ENCODE results near the gene KIAA2012. TPM values are rescaled to one million over a fixed set of nuclear protein-coding genes. Genes with fewer than 3 reads are reported as not detected.

The KIAA2012 gene
- polyA plus RNA-seq, 1 donor (not counting 4 experiments of a cell fraction or from before 2014, with no cell fraction given) = not detected

- Histone ChIP-seq H4K20me1 (ENCODE audit: control insufficient read depth, extremely low read depth, insufficient read depth, low read length) (no peaks in the 10 kb centered on the region), H3K4me2 (ENCODE audit: control insufficient read depth, extremely low read depth, insufficient read depth, low read depth, low read length) (no peak overlapping the region), H3K4me1 (ENCODE audit: control insufficient read depth, extremely low read depth, insufficient read depth, low read length) (no peaks in the 10 kb centered on the region), H3K27me3 (ENCODE audit: control insufficient read depth, extremely low read depth, insufficient read depth, low read length) (no peaks in the 10 kb centered on the region), H3K36me3 (ENCODE audit: control insufficient read depth in 2 of 2, extremely low read depth in 1 of 2, insufficient read depth in 2 of 2, low read length in 2 of 2) (no peaks in the 10 kb centered on the region), H2AFZ (ENCODE audit: control insufficient read depth, low read length) (no peak overlapping the region), H3K9ac (ENCODE audit: control insufficient read depth, extremely low read depth, insufficient read depth, low read length) (no peak overlapping the region), H3K4me3 (ENCODE audit: control insufficient read depth in 2 of 3, extremely low read depth in 1 of 3, insufficient read depth in 2 of 3, low read depth in 1 of 3, low read length in 3 of 3) (no peak overlapping the region), H3K9me1 (ENCODE audit: control insufficient read depth, extremely low read depth, insufficient read depth, low read length) (no peaks in the 10 kb centered on the region), H3K79me2 (ENCODE audit: control insufficient read depth, insufficient read depth, low read length) (no peaks in the 10 kb centered on the region), H3K27ac (ENCODE audit: control insufficient read depth, insufficient read depth, low read length) (no peak overlapping the region), H3K9me3 (ENCODE audit: control insufficient read depth, low read depth, low read length) (no peaks in the 10 kb centered on the region)
- dilution Hi-C loops (cut with MboI; ENCODE audit: extremely low pct_ligation_motif_present, low sequenced_read_pairs) = no loop called here
- DNase-seq (ENCODE audit: low read depth, low spot score) = no peak
- TF ChIP-seq EZH2 (IDR thresholded peaks at IDR 0.05; ENCODE audit: low read length) (no peak), CTCF (optimal IDR thresholded peaks at IDR 0.05 in 1 of 3, IDR thresholded peaks at IDR 0.05 in 1 of 3, conservative IDR thresholded peaks at IDR 0.05 in 1 of 3; ENCODE audit: extremely low read depth in 1 of 3, insufficient read depth in 2 of 3, low read length in 3 of 3) (no peak)
- FAIRE-seq = no peak
These were observed 32.0 kb downstream of the KIAA2012 start for GRCh38 chr2:202105025-202105424.

GRCh38 chr2:202108345-202108744 is 35.3 kb downstream of the KIAA2012 start:
- H4K20me1 ChIP-seq (ENCODE audit: control insufficient read depth, extremely low read depth, insufficient read depth, low read length) = no peaks in the 10 kb centered on the region
- no peaks in the 10 kb centered on the region for H3K9me1 ChIP-seq (ENCODE audit: control insufficient read depth, extremely low read depth, insufficient read depth, low read length)
- no peaks in the 10 kb centered on the region for H3K9me3 ChIP-seq (ENCODE audit: control insufficient read depth, low read depth, low read length)
- H3K27ac ChIP-seq (ENCODE audit: control insufficient read depth, insufficient read depth, low read length) = no peak overlapping the region
- no peak overlapping the region for H3K4me3 ChIP-seq (ENCODE audit: control insufficient read depth in 2 of 3, extremely low read depth in 1 of 3, insufficient read depth in 2 of 3, low read depth in 1 of 3, low read length in 3 of 3)
- H3K79me2 ChIP-seq (ENCODE audit: control insufficient read depth, insufficient read depth, low read length) = no peaks in the 10 kb centered on the region
- dilution Hi-C loops (cut with MboI; ENCODE audit: extremely low pct_ligation_motif_present, low sequenced_read_pairs) = no loop called here
- no peak for TF ChIP-seq EZH2 (IDR thresholded peaks at IDR 0.05; ENCODE audit: low read length)
- no peak for TF ChIP-seq CTCF (optimal IDR thresholded peaks at IDR 0.05 in 1 of 3, IDR thresholded peaks at IDR 0.05 in 1 of 3, conservative IDR thresholded peaks at IDR 0.05 in 1 of 3; ENCODE audit: extremely low read depth in 1 of 3, insufficient read depth in 2 of 3, low read length in 3 of 3)
- FAIRE-seq = no peak
- H3K4me1 ChIP-seq (ENCODE audit: control insufficient read depth, extremely low read depth, insufficient read depth, low read length) = no peaks in the 10 kb centered on the region
- no peak for DNase-seq (ENCODE audit: low read depth, low spot score)
- no peak overlapping the region for H3K4me2 ChIP-seq (ENCODE audit: control insufficient read depth, extremely low read depth, insufficient read depth, low read depth, low read length)
- H3K27me3 ChIP-seq (ENCODE audit: control insufficient read depth, extremely low read depth, insufficient read depth, low read length) = peaks cover 8% of the 10 kb centered on the region
- H2AFZ ChIP-seq (ENCODE audit: control insufficient read depth, low read length) = no peak overlapping the region
- no peak overlapping the region for H3K9ac ChIP-seq (ENCODE audit: control insufficient read depth, extremely low read depth, insufficient read depth, low read length)
- H3K36me3 ChIP-seq (ENCODE audit: control insufficient read depth in 2 of 2, extremely low read depth in 1 of 2, insufficient read depth in 2 of 2, low read length in 2 of 2) = no peaks in the 10 kb centered on the region
